ENCODE results near the gene LRCH4. TPM values are rescaled to one million over a fixed set of nuclear protein-coding genes. Genes with fewer than 3 reads are reported as not detected.

LRCH4 gene
- total and polyA plus RNA-seq, 2 donors (not counting 1 experiment from before 2014, with no cell fraction given): 288 to 289 TPM

DNA sequence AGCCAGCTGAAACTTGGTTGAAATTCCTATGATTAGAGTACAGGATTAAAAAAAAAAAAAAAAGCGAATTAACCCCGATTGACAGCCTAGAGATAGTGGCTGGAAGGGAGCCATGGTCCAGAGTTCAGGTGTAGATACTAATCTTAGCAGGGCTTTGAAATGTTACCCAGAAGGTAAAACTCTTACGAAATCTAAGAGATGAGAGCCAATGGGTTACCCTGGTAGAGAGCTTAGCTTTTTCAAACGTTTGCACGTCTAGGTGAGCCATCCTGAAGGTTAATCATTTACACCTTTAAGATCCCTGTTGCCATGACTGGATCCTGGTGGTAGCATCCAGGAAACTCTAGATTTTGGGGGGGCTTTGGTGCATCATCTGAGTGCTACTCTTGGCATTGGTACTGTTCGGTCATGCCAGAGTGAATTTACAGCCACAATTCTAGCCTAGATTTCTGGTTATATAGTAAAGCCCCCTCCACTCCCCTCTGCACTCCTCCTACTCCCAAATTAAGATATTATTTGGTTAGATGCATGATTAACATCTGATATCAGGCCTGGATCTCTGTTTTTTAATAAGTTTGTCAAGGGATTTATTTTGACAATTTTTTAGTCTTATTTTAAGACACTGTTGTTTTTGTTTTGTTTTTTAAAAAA lies 45.7 kb downstream of the LRCH4 start:
- CTCF ChIA-PET: interaction anchor here (0.7 to 2.9 kb wide), 4 partner anchors 9 to 60 kb away, joined by 3 to 17 read pairs (median 4); no protein-coding TSS in a partner anchor
- Mint-ChIP-seq H3K27ac (no peak overlapping the region), H3K27me3 (no peaks in the 10 kb centered on the region), H3K4me3 (peak overlapping the region; percentile 91), H3K4me1 (peaks cover 49% of the 10 kb centered on the region), H3K9me3 (ENCODE audit: insufficient read depth) (no peaks in the 10 kb centered on the region)
- Histone ChIP-seq H3K4me1 (ENCODE audit: control insufficient read depth in 2 of 2, insufficient read depth in 2 of 2, low read length in 2 of 2) (peaks cover 18 to 29% of the 10 kb centered on the region in 2 donors), H3K9me3 (ENCODE audit: control extremely low read depth in 1 of 3, control insufficient read depth in 2 of 3, insufficient read depth in 1 of 3, low read length in 2 of 3) (no peaks in the 10 kb centered on the region), H3K79me2 (ENCODE audit: control insufficient read depth, insufficient read depth, low read length) (peaks cover 50% of the 10 kb centered on the region), H3K4me3 (ENCODE audit: control extremely low read depth in 1 of 5, extremely low read depth in 1 of 5, insufficient read depth in 1 of 5, low read depth in 2 of 5, low read length in 4 of 5) (peak overlapping the region in 3 of 5 experiments; percentile 62 to 84 (median 72)), H3K9ac (ENCODE audit: low read length) (peak overlapping the region; percentile 82), H3K27me3 (replicated peaks in 1 of 4; ENCODE audit: control extremely low read depth in 1 of 4, control insufficient read depth in 3 of 4, insufficient read depth in 4 of 4, low read length in 3 of 4) (no peaks in the 10 kb centered on the region), H2AFZ (ENCODE audit: insufficient read depth, low read depth, low read length, poor library complexity, severe bottlenecking) (peak overlapping the region; percentile 97), H3K36me3 (replicated peaks in 1 of 2; ENCODE audit: control extremely low read depth in 1 of 2, control insufficient read depth in 1 of 2, extremely low read depth in 1 of 2, insufficient read depth in 2 of 2, low read length in 1 of 2) (no peaks in the 10 kb centered on the region), H4K20me1 (ENCODE audit: control insufficient read depth, insufficient read depth, low read length, poor library complexity, severe bottlenecking) (no peaks in the 10 kb centered on the region), H3K4me2 (replicated peaks; ENCODE audit: low read depth, low read length, poor library complexity, severe bottlenecking) (peak overlapping the region; percentile 88), H3K27ac (ENCODE audit: low read length in 2 of 2) (no peak overlapping the region)
- POLR2A ChIA-PET: no interaction called here
- WGBS (ENCODE audit: insufficient coverage): 77% methylated on average over 4 of the region's 6 CpGs
- DNase-seq: no peak
- no peak for ATAC-seq (ENCODE audit: low read depth)
- intact Hi-C loops (cut with micrococcal nuclease): no loop called here
- TF ChIP-seq, protein P1, sequence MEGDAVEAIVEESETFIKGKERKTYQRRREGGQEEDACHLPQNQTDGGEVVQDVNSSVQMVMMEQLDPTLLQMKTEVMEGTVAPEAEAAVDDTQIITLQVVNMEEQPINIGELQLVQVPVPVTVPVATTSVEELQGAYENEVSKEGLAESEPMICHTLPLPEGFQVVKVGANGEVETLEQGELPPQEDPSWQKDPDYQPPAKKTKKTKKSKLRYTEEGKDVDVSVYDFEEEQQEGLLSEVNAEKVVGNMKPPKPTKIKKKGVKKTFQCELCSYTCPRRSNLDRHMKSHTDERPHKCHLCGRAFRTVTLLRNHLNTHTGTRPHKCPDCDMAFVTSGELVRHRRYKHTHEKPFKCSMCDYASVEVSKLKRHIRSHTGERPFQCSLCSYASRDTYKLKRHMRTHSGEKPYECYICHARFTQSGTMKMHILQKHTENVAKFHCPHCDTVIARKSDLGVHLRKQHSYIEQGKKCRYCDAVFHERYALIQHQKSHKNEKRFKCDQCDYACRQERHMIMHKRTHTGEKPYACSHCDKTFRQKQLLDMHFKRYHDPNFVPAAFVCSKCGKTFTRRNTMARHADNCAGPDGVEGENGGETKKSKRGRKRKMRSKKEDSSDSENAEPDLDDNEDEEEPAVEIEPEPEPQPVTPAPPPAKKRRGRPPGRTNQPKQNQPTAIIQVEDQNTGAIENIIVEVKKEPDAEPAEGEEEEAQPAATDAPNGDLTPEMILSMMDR (IDR thresholded peaks at IDR 0.05): no peak
- TF ChIP-seq EZH2 (IDR thresholded peaks at IDR 0.05; ENCODE audit: borderline replicate concordance, insufficient read depth, low read depth, low read length, poor library complexity, severe bottlenecking): no peak

DNA sequence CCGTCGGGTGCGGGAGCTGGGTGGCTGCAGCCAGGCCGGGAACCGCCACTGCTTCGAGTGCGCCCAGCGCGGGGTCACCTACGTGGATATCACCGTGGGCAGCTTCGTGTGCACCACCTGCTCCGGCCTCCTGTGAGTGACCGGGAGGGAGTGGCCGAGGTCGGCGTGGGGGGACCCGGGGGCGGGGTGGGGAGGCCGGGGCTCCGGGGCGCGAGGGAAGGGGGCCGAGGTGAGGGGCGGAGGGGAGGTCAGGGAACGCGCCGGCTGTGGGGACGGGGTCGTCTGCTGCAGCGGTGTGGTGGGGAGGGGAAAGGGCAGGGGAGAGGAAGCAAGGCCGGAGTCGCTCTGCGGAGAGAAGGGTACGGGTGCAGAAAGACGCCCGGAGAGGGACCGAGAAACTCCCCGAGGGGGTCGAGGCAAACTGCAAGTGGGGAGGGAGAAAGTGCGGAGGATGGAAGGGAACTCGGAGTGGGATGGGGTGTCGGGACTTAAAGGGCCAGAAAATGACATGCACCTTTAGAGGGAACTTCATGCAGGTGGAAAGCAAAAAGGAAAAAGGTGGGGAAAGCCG lies 46.4 kb downstream of the LRCH4 start:
- no peak overlapping the region for H3K27ac ChIP-seq (ENCODE audit: low read length in 2 of 2)
- CTCF ChIA-PET: interaction anchor here (0.7 to 2.9 kb wide), 6 partner anchors 10 to 152 kb away, joined by 3 to 17 read pairs (median 4); no protein-coding TSS in a partner anchor
- no peaks in the 10 kb centered on the region for H3K27me3 ChIP-seq (replicated peaks in 1 of 4; ENCODE audit: control extremely low read depth in 1 of 4, control insufficient read depth in 3 of 4, insufficient read depth in 4 of 4, low read length in 3 of 4)
- intact Hi-C loops (cut with micrococcal nuclease): loop anchor here (1.0 to 2.0 kb wide), 9 partner anchors 11 to 313 kb away; partner anchors contain the start of genes FBXO24, GNB2, LRCH4 and MEPCE
- peak overlapping the region in 4 of 5 experiments; percentile 62 to 84 (median 77) for H3K4me3 ChIP-seq (ENCODE audit: control extremely low read depth in 1 of 5, extremely low read depth in 1 of 5, insufficient read depth in 1 of 5, low read depth in 2 of 5, low read length in 4 of 5)
- H3K9me3 Mint-ChIP-seq (ENCODE audit: insufficient read depth): no peaks in the 10 kb centered on the region
- no peaks in the 10 kb centered on the region for H3K36me3 ChIP-seq (replicated peaks in 1 of 2; ENCODE audit: control extremely low read depth in 1 of 2, control insufficient read depth in 1 of 2, extremely low read depth in 1 of 2, insufficient read depth in 2 of 2, low read length in 1 of 2)
- peak overlapping the region; percentile 82 for H3K9ac ChIP-seq (ENCODE audit: low read length)
- peak overlapping the region; percentile 88 for H3K4me2 ChIP-seq (replicated peaks; ENCODE audit: low read depth, low read length, poor library complexity, severe bottlenecking)
- POLR2A ChIA-PET: interaction anchor here (0.7 to 1.6 kb wide), 4 partner anchors 10 to 166 kb away, joined by 3 to 9 read pairs (median 5); partner anchors contain the start of genes FBXO24 and POP7
- peaks cover 43% of the 10 kb centered on the region for H3K4me1 Mint-ChIP-seq
- peak overlapping the region; percentile 97 for H2AFZ ChIP-seq (ENCODE audit: insufficient read depth, low read depth, low read length, poor library complexity, severe bottlenecking)
- no peak overlapping the region for H3K27ac Mint-ChIP-seq
- no peak for DNase-seq
- H3K79me2 ChIP-seq (ENCODE audit: control insufficient read depth, insufficient read depth, low read length): peaks cover 45% of the 10 kb centered on the region
- under 1% methylated on average over 38 of the region's 44 CpGs for WGBS (ENCODE audit: insufficient coverage)
- H3K9me3 ChIP-seq (ENCODE audit: control extremely low read depth in 1 of 3, control insufficient read depth in 2 of 3, insufficient read depth in 1 of 3, low read length in 2 of 3): no peaks in the 10 kb centered on the region
- H3K27me3 Mint-ChIP-seq: no peaks in the 10 kb centered on the region
- peak overlapping the region; percentile 91 for H3K4me3 Mint-ChIP-seq
- no peak for TF ChIP-seq EZH2 (IDR thresholded peaks at IDR 0.05; ENCODE audit: borderline replicate concordance, insufficient read depth, low read depth, low read length, poor library complexity, severe bottlenecking)
- TF ChIP-seq, protein P1 (IDR thresholded peaks at IDR 0.05): no peak
- ATAC-seq (ENCODE audit: low read depth): no peak
- H4K20me1 ChIP-seq (ENCODE audit: control insufficient read depth, insufficient read depth, low read length, poor library complexity, severe bottlenecking): no peaks in the 10 kb centered on the region
- H3K4me1 ChIP-seq (ENCODE audit: control insufficient read depth in 2 of 2, insufficient read depth in 2 of 2, low read length in 2 of 2): peaks cover 14 to 23% of the 10 kb centered on the region in 2 donors
